ENCODE results near the gene VWA7. TPM values are rescaled to one million over a fixed set of nuclear protein-coding genes. Genes with fewer than 3 reads are reported as not detected.

The VWA7 gene
- total RNA-seq, 1 donor from 2014 or later, result 0.58 TPM

GRCh38 chr6:31760790-31761189 is 16.3 kb downstream of the VWA7 start:
- no peak for DNase-seq (ENCODE audit: extremely low read depth, low read depth, low spot score)

GRCh38 chr6:31758281-31758680 is 18.8 kb downstream of the VWA7 start:
- no peak for DNase-seq (ENCODE audit: extremely low read depth, low read depth, low spot score)

- DNase-seq (ENCODE audit: extremely low read depth, low read depth, low spot score), result no peak
Observed at GRCh38 chr6:31752739-31753319, 24.3 kb downstream of the VWA7 start.

DNA sequence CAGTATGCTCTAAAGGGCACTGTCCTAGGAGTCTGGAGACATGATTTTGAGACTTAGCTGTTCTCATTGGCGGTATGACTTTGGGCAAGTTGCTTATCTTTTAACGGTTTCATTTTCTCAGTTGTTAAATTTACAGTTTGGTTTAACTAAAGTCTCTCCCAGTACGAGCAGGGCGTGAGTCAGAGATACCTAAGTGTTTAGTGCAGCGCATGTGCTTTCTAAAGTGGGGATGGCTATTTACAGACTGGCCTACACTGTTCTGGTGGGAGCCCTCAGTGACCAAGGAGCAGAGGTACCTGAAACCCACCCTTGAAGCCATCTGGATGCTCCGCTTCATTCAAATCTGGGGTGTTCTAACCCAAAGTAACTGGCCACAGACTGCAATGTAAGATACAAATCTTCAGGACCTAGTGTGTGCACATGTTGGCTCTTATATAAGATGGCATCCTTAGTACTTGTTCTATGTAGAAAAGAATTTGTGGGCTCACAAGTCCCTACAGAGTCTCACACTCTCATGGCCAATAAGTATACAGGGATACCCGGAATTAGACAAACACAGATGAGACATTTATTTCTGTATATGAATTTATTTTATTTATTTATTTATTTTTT is 26.6 kb downstream of the VWA7 start:
- DNase-seq (ENCODE audit: extremely low read depth, low read depth, low spot score), result no peak

- DNase-seq (ENCODE audit: extremely low read depth, low read depth, low spot score), result no peak
Observed at GRCh38 chr6:31749301-31750036, 27.7 kb downstream of the VWA7 start.

DNA sequence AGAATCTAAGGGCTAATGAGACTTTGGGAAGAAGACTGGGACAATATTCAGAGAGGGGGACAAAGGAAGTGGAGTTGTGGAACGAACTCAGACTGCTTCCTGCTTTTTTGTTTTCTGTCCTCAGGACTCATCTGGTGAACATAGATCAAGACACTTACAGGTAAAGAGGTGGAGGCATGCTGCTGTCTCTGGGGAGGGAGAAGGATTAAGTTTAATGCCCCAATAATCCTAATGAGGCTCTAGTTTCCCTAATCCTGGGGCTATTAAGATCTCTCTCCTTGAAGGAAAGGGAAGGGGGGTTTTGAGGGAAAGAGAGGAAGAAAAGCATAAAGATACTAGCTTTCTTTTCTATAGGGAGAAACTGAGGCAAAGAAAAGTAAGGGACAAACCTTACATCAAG is 32.7 kb downstream of the VWA7 start:
- DNase-seq (ENCODE audit: extremely low read depth, low read depth, low spot score), result no peak

DNA sequence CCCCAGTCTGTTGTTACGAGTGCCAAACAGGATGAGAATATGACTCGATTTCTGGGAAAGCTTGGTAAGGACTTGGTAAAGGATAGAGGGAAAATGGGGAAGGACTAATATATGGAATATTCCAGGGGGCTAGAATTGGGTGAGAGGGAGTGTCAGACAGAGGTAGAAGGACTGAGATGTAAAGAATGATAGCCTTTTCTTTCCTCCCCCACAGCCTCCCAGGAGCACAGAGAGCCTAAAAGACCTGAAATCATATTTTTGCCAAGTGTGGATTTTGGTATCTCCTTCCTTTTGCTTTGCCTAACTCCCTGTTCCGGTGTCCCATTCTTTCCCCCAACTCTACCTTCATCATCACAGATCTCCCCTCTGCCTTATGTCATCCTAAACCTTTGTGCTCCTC is 34.2 kb downstream of the VWA7 start:
- no peak for DNase-seq (ENCODE audit: extremely low read depth, low read depth, low spot score)

DNA sequence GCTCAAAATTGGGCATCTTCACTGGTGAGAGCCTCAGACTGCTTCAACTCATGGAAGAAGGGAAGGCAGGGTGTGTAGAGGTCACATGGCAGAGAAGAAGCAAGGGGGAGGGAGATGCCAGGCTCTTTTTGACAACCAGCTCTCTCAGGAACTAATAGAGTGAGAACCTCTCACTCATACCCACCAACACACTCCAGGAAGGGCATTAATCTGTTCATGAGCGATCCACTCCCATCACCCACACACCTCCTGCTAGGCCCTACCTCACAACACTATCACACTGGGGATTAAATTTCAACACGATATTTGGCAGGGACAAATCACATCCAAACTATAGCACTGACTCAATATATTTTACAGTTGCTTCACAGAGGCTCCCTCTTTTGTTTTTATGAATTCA is 35.3 kb downstream of the VWA7 start:
- DNase-seq (ENCODE audit: extremely low read depth, low read depth, low spot score), result no peak

- no peak for DNase-seq (ENCODE audit: extremely low read depth, low read depth, low spot score)
Observed at GRCh38 chr6:31740397-31741223, 36.5 kb downstream of the VWA7 start.

DNA sequence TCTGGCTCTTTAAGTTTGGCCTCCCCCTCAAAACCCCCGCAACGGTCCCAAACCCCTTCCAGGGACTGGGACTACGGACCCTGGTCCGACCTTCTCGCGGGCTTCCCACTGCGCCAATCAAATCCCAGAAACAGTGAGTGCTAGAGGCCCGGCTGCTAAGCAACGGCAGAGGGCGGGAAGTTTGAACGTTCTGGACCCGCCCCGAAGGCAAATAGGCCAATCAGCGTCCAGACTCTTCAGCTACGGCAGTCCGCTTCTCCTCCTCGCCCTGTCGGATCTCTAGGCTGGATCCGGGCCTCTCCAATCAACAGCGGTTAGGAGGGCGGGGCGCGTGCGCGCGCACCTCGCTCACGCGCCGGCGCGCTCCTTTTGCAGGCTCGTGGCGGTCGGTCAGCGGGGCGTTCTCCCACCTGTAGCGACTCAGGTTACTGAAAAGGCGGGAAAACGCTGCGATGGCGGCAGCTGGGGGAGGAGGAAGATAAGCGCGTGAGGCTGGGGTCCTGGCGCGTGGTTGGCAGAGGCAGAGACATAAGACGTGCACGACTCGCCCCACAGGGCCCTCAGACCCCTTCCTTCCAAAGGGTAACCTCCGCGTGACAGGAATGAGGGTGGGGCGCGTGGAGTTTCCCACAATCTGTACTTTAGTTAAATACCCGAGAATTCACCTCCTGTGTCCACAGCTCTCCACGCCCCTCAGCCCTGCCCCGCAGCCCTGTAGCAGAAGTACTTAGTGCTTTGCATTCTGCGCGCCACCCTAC is 37.3 kb downstream of the VWA7 start, which contains the start of gene MSH5:
Gene MSH5 (plus strand): TSS at position 367 of the 758 bp plus-strand sequence. CDS start 462 bp downstream, outside the sequence.
- peak; percentile 94 for DNase-seq (ENCODE audit: extremely low read depth, low read depth, low spot score)

- DNase-seq (ENCODE audit: extremely low read depth, low read depth, low spot score), result peak; percentile 73
Observed at GRCh38 chr6:31737991-31738979, 38.8 kb downstream of the VWA7 start.

GRCh38 chr6:31737315-31737990 is 39.7 kb downstream of the VWA7 start:
- no peak for DNase-seq (ENCODE audit: extremely low read depth, low read depth, low spot score)

DNA sequence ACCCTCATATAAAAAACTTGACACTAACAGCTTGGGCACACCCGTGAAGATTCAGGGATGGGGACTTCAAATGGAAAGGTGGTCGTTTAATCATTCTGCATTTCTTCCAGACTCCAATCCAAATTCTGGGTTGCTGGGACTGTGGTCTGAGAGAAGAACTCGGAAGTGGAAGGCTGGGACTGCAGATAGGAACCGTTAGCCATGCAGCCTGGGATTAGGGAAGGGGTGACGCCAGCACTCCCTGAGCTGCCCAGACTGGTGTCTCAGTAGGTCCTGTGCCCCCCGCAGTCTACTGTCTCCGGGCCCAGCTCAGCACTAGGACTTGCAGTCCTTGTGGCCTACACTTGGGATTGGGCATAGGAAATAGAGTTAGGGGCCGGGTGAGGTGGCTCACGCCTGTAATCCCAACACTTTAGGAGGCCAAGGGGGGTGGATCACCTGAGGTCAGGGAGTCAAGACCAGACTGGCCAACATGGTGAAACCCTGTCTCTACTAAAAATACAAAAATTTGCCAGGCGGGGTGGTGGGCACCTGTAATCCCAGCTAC is 40.3 kb downstream of the VWA7 start:
- no peak for DNase-seq (ENCODE audit: extremely low read depth, low read depth, low spot score)

GRCh38 chr6:31736021-31736767 is 40.9 kb downstream of the VWA7 start, which contains the start of gene CLIC1:
Gene CLIC1, minus strand, starts transcription at chr6:31736530. Its CDS starts 230 bp downstream, at chr6:31736300.
- no peak for DNase-seq (ENCODE audit: extremely low read depth, low read depth, low spot score)

GRCh38 chr6:31734821-31735406 is 42.2 kb downstream of the VWA7 start:
- no peak for DNase-seq (ENCODE audit: extremely low read depth, low read depth, low spot score)

DNA sequence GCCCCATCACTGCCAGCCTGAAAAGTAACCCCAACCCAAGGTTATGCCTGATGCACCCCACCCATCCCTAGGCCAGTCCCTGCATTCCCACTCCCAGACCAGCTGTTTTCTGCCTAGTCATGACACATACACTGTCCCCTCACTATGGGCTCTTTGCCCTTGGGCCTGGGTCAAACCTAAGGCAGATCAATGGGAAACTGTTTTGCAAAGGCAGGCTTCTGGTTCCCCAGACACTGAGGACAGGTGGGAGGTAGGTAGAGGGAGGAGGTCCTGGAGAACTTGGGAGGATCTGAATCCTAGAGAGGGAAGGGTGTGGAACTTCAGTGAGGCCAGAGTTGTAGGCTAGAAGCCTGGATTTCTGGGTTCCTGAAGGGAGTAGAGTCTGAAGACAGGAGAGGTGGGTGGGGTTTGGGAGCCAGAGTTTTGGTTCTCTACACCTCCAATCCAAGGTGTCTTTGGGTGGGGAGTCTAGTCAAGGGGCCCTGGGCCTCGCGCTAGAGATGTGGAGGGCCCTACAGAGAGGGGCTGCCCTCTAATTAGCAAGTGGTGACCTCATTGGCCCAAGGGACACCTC is 42.8 kb downstream of the VWA7 start:
- DNase-seq (ENCODE audit: extremely low read depth, low read depth, low spot score), result no peak

DNA sequence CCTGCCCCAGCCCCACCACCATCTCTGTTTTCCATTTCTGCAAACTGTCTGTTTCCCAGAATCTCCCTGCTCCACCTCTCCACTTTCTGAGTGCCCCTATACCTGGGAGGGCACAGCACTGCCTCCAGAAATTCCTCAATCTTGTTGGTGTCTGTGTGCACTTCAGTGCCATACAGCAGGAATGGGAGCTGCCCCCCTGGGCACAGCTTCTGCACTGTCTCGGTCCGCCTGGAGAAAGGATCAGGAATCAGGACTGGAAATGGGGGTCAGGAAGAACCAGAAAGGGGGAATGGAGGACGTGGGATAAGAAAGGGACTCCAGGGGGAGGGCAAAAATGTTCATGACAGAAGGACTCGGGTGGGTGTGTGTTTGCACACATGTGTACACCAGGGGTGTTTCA is 43.4 kb downstream of the VWA7 start:
- no peak for DNase-seq (ENCODE audit: extremely low read depth, low read depth, low spot score)

Measured in glomerular endothelial cell (primary cell).